Tracheal epithelial cell (primary cell): ENCODE data around the gene HHIPL2. TPM values are rescaled to one million over a fixed set of nuclear protein-coding genes. Genes with fewer than 3 reads are reported as not detected.

ENCODE experiments used
- total RNA-seq: library from RNA; depleted of rRNA; stranded (reverse); fragments of >200 nt; gene quantifications from 2 replicates; pipeline ENCODE4 v1.2.1, GENCODE V29; 2014

HHIPL2 gene
- under 0.01 TPM in 1 of 2 replicates, not detected in the other for total RNA-seq

GRCh38 chr1:222547944-222548671, at the start of gene HHIPL2:
HHIPL2 (minus strand) TSS chr1:222548104; CDS start chr1:222548044, 60 bp downstream.

GRCh38 chr1:222589462-222590302, 41.8 kb upstream of the HHIPL2 start, which contains the start of gene TAF1A:
TAF1A (minus strand) TSS chr1:222589933.

Other genes with a start within 250 kb of the HHIPL2 start
- 7.2 and 8.2 TPM in 2 replicates for gene TAF1A, start 41.8 kb upstream of the HHIPL2 start, total RNA-seq
- gene MIA3, start 70.0 kb upstream of the HHIPL2 start, total RNA-seq: 19.3 and 21.3 TPM in 2 replicates
- gene AIDA, start 164.4 kb upstream of the HHIPL2 start, total RNA-seq: 29.4 and 32.2 TPM in 2 replicates
- gene BROX, start 164.5 kb upstream of the HHIPL2 start, total RNA-seq: 36.6 and 56.9 TPM in 2 replicates
- gene FAM177B, start 189.1 kb upstream of the HHIPL2 start, total RNA-seq: 0.21 TPM in 1 of 2 replicates, not detected in the other